Measurements from ENCODE around the gene HEG1.

DNA sequence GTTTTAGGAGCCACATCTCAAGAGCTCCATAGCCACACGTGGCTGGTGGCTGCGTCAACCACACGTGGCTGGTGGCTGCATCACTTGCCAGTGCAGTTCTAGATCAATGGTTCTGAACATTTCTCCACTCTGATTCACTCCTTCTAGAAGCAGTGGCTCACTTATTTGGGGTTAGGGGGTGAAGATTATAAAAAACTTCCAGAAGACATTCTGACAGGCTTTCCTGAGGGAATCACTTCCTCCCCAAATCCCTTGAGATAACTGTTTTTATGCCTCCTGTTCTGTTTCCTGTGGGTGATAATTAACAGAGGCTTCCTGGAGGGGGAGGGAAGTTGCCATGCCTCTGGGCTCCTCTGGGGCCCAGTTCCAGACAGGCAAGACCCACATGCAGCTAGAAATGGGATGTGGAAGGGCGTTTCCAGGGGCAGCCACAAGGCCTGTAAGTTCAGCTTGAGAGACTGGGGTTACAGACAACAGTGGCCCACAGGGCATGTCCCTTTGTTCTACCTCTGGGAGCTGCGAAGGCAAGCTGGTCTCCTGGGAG is 23.6 kb downstream of the HEG1 start:
- TF ChIP-seq, protein P1, sequence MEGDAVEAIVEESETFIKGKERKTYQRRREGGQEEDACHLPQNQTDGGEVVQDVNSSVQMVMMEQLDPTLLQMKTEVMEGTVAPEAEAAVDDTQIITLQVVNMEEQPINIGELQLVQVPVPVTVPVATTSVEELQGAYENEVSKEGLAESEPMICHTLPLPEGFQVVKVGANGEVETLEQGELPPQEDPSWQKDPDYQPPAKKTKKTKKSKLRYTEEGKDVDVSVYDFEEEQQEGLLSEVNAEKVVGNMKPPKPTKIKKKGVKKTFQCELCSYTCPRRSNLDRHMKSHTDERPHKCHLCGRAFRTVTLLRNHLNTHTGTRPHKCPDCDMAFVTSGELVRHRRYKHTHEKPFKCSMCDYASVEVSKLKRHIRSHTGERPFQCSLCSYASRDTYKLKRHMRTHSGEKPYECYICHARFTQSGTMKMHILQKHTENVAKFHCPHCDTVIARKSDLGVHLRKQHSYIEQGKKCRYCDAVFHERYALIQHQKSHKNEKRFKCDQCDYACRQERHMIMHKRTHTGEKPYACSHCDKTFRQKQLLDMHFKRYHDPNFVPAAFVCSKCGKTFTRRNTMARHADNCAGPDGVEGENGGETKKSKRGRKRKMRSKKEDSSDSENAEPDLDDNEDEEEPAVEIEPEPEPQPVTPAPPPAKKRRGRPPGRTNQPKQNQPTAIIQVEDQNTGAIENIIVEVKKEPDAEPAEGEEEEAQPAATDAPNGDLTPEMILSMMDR (IDR thresholded peaks at IDR 0.05): no peak
- no peak for TF ChIP-seq POLR2A (IDR thresholded peaks at IDR 0.05)

All from body of pancreas (tissue), 4 donors.